Measurements from ENCODE around the gene GNAZ. TPM values are rescaled to one million over a fixed set of nuclear protein-coding genes. Genes with fewer than 3 reads are reported as not detected.

Gene GNAZ
- total RNA-seq, 1 experiment from 2014 or later = 0.48 TPM

GRCh38 chr22:23067023-23067650, 3.2 kb upstream of the GNAZ start:
- TF ChIP-seq CTCF (IDR thresholded peaks at IDR 0.05; ENCODE audit: insufficient read depth in 1 of 2, low read depth in 1 of 2, low read length in 1 of 2, severe bottlenecking in 1 of 2, unreplicated experiment in 1 of 2) = no peak
- ChIA-PET CTCF (no interaction called here), POLR2A (no interaction called here)
- Mint-ChIP-seq H3K4me3 (ENCODE audit: unreplicated experiment) (no peak overlapping the region), H3K36me3 (ENCODE audit: insufficient read depth, unreplicated experiment) (no peaks in the 10 kb centered on the region), H3K4me1 (ENCODE audit: low read depth, unreplicated experiment) (peaks cover 8% of the 10 kb centered on the region), H3K27ac (ENCODE audit: unreplicated experiment) (no peak overlapping the region), H3K27me3 (ENCODE audit: insufficient read depth, unreplicated experiment) (peaks cover 15% of the 10 kb centered on the region), H3K9me3 (ENCODE audit: unreplicated experiment) (no peaks in the 10 kb centered on the region)
- Histone ChIP-seq H3K9me3 (no peaks in the 10 kb centered on the region), H3K36me3 (ENCODE audit: control insufficient read depth, insufficient read depth, low read length) (no peaks in the 10 kb centered on the region), H3K4me3 (ENCODE audit: low read depth, low read length) (no peak overlapping the region), H3K4me1 (0 out of 2 replicates have a peak, but pooled peaks cover 6% of the 10 kb centered on the region), H3K27me3 (replicated peaks; ENCODE audit: control insufficient read depth, insufficient read depth, low read length) (peaks cover 4% of the 10 kb centered on the region)
- DNase-seq = peak in 1 of 2 experiments; percentile 24
- intact Hi-C loops (cut with micrococcal nuclease; ENCODE audit: unreplicated experiment) = no loop called here
- no TSS peak for BruUV-seq (replicated peaks)

GRCh38 chr22:23067691-23068090, 2.6 kb upstream of the GNAZ start:
- TF ChIP-seq CTCF (IDR thresholded peaks at IDR 0.05; ENCODE audit: insufficient read depth in 1 of 2, low read depth in 1 of 2, low read length in 1 of 2, severe bottlenecking in 1 of 2, unreplicated experiment in 1 of 2) = no peak
- intact Hi-C loops (cut with micrococcal nuclease; ENCODE audit: unreplicated experiment) = no loop called here
- Mint-ChIP-seq H3K36me3 (ENCODE audit: insufficient read depth, unreplicated experiment) (no peaks in the 10 kb centered on the region), H3K27me3 (ENCODE audit: insufficient read depth, unreplicated experiment) (peaks cover 15% of the 10 kb centered on the region), H3K27ac (ENCODE audit: unreplicated experiment) (no peak overlapping the region), H3K9me3 (ENCODE audit: unreplicated experiment) (no peaks in the 10 kb centered on the region), H3K4me1 (ENCODE audit: low read depth, unreplicated experiment) (peaks cover 8% of the 10 kb centered on the region), H3K4me3 (ENCODE audit: unreplicated experiment) (no peak overlapping the region)
- no peak overlapping the region for H3K4me3 ChIP-seq (ENCODE audit: low read depth, low read length)
- no TSS peak for BruUV-seq (replicated peaks)
- no peaks in the 10 kb centered on the region for H3K36me3 ChIP-seq (ENCODE audit: control insufficient read depth, insufficient read depth, low read length)
- no peak for DNase-seq
- ChIA-PET POLR2A (no interaction called here), CTCF (no interaction called here)
- peaks cover 6% of the 10 kb centered on the region; the same call in 1 of the 2 replicates for H3K4me1 ChIP-seq
- H3K9me3 ChIP-seq = no peaks in the 10 kb centered on the region
- peaks cover 4% of the 10 kb centered on the region for H3K27me3 ChIP-seq (replicated peaks; ENCODE audit: control insufficient read depth, insufficient read depth, low read length)

DNA sequence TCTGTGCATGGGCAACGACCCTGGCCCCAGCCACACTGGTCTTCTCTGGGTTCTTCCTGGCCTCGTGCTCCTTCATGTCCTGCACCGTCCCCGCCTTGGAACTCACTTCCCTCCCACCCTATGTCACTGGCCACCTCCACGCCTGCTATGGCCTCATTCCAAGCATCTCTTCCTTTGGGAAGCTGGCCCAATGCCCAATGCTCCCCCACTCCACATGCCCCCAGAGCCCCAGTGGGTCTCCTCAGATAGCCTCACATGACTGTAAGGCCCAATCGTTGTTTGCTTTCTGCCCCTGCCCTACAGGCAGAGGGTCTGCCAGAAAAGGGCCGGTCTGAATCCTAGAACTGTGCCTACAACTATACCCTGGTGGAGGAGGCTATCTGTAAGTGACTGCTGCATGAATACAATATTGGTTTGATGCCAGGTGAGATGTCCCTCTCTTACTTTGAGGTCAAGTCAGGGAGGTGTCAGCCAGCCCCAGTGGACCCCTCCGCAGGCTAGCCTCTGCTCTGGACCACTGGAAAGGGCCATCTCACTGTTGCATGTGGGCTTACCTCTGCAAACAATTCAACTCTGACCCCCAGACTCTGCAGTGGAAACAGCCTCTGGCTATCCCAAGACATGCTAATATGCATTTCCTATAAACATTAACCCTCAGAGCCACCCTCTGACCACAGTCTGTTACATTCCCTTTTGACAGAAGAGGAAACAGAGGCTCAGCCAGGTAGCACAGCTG, 2.1 kb upstream of the GNAZ start:
- Histone ChIP-seq H3K4me1 (peaks cover 10% of the 10 kb centered on the region; the same call in 1 of the 2 replicates), H3K9me3 (no peaks in the 10 kb centered on the region), H3K27me3 (replicated peaks; ENCODE audit: control insufficient read depth, insufficient read depth, low read length) (peaks cover 4% of the 10 kb centered on the region), H3K36me3 (ENCODE audit: control insufficient read depth, insufficient read depth, low read length) (no peaks in the 10 kb centered on the region), H3K4me3 (ENCODE audit: low read depth, low read length) (no peak overlapping the region)
- Mint-ChIP-seq H3K4me3 (ENCODE audit: unreplicated experiment) (no peak overlapping the region), H3K36me3 (ENCODE audit: insufficient read depth, unreplicated experiment) (no peaks in the 10 kb centered on the region), H3K27ac (ENCODE audit: unreplicated experiment) (no peak overlapping the region), H3K27me3 (ENCODE audit: insufficient read depth, unreplicated experiment) (peaks cover 15% of the 10 kb centered on the region), H3K9me3 (ENCODE audit: unreplicated experiment) (no peaks in the 10 kb centered on the region), H3K4me1 (ENCODE audit: low read depth, unreplicated experiment) (peaks cover 8% of the 10 kb centered on the region)
- DNase-seq = peak in 1 of 2 experiments; percentile 23
- intact Hi-C loops (cut with micrococcal nuclease; ENCODE audit: unreplicated experiment) = no loop called here
- TF ChIP-seq CTCF (IDR thresholded peaks at IDR 0.05; ENCODE audit: insufficient read depth in 1 of 2, low read depth in 1 of 2, low read length in 1 of 2, severe bottlenecking in 1 of 2, unreplicated experiment in 1 of 2) = no peak
- ChIA-PET POLR2A (no interaction called here), CTCF (no interaction called here)
- BruUV-seq (replicated peaks) = no TSS peak
